ENCODE data around the gene GNB1.

The GNB1 gene

DNA sequence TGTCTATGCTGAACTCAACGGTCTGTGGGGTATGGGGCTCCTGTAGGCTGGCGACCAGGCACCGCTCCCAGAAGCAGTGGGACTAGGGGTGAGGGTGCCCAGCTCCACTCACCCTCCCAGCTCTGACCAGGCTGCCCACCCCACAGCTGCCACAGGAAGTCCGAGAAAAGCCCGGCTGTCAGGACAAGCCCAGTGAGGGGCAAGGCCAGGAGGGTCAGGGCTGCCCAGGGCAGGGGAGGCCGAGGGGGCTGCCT lies 31.7 kb upstream of the GNB1 start:
- no peak for DNase-seq

DNA sequence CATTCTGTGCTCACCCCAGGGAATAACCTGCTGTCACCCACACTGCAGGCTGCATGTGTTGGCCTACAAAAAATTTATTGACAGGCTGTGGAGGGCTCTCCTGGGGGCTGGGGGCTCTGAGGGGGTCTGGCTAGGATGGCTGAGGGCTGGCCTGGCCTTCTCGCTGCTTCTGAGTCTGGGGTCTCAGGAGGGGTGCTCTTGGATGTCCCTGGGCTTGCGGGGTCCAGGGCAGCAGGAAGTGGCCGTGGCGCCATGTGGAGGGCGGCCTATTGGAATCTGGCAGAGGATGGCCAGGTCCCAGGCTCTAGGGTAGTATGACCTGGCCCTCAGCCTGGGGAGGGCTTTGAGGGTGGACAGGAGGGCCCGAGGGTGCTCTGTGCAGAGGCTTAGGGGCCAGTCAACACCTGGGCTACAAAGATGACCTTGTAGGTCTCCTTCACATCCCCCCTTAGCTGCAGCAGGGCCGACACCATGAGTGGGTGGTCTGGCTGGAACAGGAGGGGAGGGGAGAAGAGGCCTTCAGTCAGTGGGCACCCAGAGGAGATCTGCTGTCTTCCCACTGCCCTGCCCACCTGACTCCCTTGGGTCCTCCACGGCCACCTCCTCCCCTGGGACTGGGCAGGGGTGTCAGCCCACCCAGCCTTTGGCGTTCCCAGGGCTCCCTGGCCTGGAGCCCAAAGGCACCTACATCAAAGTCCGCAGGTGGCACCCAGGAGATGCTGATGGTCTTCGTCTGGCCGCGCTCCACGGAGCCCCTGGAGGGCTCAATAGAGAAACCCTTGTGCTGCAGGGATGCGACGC lies 31.2 kb upstream of the GNB1 start:
- no peak for DNase-seq

DNA sequence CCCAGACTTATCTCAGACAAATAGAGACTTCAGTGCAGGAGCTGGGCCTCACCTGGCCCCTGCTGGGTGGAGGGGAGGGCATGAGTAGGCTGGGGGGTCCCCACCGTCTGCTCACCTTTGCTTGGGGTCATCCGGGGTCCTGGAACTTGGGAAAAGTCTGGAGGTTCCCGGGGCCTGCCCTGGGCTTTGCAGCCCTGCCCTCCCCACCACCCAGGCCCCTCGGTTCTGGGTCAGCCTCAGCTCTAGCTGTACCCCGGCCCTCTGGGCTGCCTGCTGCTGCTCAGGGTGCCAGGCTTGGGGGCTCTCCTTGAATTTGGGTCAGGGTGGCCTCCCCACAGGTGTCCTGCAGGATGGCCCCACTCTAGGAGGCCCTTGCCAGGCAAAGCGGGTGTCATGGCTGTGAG lies 30.6 kb upstream of the GNB1 start:
- no peak for DNase-seq

DNA sequence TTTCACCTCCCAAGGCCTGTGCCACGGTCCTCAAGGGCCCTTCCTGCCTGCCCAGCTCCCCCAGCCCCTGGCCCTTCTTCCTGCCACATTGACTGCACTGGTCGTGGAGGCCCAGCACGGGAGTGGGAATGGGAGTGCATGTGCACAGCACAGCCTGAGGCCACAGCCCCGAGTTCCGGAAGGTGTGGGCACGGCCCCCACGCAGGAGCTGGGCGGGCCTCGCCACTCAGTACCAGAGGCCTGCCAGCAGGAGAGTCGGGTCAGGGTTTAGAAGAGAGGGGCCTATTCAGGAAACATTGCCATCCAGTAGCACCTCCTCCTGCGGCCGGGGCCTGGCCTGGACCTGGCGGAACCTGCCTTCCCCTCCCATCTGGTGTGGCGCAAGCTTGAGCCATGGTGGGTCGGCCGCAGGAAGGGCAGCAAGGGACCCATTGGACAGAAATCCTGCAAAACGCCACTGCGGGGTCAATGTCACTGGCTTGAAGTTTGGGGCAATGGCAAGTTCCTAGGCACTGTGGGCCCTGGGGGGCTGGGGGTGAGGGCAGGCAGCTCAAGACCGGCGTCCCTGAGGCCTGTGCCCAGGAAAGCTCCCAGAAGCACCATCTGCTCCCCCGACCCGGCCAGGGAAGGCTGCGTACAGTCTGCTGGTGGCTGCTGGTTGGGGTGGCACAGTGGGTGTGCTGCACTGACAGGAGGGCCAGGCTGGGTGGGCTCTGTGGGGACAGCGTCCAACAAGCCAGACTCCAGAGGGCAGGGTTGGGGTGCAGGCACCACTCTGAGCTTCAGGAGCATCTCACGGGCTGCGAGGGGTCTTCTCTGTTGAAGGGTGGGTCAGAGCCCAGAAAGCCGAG lies 29.9 kb upstream of the GNB1 start:
- DNase-seq: no peak

DNA sequence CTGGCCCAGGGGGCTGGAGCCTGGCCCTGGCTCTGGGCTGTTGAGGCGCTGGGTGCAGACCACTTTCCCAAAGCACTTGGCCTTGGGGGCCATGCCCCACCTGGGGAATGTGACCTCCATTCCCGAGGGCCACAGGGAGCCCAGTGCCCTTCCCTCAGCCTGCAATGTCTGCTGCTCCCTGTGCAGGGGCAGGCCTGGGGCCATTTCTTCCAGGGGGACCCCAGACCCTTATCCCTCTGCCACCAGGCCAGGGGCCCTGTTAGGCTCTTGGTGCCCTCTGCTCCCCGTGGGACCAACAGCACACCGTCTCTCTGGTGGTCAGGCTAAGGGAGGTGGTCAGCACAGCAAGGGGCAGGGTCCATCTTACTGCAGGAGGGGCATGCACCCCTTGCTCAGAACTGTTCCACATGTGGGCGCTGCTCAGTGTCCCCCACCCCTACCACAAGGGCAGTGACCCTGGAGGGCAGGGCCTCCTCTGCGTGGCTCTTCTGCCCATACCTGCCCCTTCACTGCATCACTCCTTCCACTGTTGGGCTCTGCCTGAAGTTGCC lies 29.2 kb upstream of the GNB1 start:
- DNase-seq: no peak

DNA sequence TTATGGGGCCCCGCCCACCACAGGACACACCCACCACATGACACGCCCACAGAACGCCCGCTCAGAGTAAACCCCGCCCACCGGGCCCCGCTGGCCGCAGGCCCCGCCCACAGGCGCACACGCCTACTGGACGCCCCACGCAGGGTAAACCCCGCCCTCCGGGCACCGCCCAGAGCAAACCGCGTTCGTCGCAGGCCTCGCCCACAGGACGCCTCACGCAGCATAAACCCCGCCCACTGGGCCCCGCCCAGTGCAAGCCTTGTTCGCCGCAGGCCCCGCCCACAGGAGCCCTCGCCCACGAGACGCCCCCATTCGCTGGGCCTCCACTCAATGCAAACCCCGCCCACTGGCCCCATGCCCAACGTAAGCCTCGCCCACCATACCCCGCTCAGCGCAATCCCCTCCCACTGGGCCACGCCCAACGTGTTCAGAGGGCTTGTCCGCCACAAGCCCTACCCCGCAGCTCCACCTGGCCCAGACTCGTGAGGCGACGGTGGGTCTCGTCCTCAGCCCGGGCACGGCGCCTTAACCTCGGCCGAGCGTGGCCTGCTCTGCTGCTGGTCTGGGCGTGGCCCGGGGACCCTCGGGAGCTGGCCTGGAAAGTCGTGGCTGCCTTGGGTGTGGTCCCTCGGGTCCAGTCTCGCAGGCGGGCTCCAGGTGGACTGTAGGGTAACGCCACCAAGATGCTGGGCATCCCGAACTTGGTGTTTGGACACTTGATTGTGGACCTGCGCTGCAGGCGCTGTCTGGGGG lies 28.6 kb upstream of the GNB1 start:
- peak; percentile 73 to 88 for DNase-seq

DNA sequence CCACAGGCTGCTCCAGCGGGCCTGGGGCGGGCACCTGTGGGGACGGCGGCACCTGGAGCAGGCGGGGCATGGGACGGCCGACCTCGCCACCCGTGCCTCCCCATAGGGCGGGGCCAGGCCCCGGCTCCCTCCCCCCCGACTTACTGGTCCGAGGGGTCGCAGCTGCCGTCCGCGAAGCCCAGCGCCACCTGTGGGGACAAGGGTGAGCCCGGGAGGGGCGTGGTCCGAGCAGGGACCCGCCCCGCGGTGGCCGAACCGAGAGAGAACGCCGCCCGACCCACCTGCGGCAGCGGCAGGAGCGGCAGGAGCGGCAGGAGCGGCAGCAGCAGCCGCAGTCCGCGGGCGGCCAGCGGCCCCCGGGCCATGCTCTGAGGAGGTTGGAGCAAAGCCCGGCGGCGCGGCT lies 28.0 kb upstream of the GNB1 start, which contains the start of gene TMEM52:
TSS of gene TMEM52 (minus strand) at position 379 of the 403 bp plus-strand sequence. CDS start at position 365, 14 bp downstream.
- no peak for DNase-seq

DNA sequence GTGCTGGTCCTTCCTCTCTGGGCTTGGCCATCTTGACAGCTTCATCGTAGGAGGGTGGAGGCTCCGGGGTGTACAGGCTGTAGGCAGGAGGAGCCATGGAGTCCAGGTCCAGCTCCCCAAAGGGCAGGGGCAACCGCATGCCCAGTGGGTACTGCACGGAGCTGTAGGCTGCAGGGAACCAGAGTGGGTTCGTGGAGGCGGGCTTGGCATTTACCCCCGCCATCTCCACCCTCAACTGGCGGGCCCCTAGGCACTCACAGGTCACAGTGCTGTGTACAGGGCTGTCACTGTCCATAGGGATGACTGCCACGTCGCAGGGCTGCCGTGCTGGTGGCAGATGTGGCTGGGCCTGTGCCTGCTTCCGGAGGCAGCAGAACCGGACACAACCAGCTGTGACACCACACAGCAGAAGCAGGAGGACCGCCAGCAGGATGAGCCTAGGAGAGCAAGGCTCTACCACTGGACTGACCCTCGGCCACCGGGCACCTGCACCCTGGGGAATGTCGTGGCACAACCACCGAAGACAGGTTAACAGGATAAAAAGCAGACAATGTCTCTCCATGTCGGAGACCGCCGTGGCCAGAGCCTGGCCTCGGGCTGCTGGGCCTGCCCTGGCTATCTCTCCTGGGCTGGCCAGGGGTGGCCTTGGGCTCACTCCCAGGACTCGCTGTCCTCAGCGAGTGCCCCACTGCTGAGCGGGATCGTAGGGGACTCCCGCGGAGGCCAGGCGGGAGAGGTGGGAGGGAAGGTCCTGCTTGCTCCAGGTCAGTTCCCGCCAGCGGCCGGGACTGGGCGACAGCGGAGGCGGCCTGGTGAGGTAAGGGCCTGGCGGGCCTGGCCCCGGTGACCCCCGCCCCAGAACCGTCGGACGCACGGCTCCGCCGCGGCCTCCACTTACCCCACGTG lies 27.4 kb upstream of the GNB1 start:
- no peak for DNase-seq

DNA sequence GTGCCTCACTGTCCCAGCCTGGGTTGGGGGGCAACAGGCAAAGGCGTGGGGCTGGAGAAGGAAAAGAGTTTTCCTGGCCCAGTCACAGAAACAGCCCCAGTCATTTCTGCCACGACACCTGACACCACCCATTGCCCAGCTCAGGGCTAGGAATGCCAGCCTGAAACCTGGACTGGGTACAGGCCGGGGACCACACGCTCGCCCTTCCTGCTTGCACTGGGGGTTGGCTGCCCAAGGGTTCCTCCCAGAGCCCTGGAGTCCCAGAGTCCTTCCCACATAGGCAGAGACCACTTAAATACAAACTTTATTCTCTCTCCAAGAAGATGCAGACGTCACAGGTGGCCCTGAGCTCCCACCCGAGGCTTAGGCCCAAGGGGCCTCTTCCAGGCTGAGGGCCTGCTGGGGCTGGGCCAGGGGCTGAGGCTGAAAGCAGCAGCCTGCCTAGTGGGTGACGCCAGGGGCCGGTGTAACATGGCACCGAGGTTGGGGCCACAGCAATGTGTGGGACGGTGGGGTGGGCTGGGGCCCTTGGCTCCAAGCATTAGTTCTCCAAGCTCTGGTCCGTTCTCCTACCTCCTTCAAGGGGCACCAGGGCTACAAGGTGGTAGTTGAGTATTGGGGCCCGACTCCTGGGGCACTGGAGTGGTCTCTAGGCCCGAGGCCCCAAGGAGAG lies 26.6 kb upstream of the GNB1 start:
- no peak for DNase-seq

DNA sequence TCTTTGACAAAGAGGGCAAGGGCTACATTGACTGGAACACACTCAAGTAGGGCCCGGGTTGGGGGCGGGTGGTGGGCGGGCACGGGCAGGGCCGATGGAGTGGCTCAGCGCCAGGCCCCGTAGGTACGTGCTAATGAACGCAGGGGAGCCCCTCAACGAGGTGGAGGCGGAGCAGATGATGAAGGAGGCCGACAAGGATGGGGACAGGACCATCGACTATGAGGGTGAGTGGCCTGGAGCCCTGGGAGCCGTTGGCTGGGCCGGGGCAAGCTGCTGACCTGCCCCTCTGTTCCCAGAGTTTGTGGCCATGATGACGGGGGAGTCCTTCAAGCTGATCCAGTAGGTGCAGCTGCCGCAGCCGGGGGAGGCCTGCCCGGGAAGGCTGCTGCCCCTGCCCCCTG lies 26.0 kb upstream of the GNB1 start:
- no peak for DNase-seq

DNA sequence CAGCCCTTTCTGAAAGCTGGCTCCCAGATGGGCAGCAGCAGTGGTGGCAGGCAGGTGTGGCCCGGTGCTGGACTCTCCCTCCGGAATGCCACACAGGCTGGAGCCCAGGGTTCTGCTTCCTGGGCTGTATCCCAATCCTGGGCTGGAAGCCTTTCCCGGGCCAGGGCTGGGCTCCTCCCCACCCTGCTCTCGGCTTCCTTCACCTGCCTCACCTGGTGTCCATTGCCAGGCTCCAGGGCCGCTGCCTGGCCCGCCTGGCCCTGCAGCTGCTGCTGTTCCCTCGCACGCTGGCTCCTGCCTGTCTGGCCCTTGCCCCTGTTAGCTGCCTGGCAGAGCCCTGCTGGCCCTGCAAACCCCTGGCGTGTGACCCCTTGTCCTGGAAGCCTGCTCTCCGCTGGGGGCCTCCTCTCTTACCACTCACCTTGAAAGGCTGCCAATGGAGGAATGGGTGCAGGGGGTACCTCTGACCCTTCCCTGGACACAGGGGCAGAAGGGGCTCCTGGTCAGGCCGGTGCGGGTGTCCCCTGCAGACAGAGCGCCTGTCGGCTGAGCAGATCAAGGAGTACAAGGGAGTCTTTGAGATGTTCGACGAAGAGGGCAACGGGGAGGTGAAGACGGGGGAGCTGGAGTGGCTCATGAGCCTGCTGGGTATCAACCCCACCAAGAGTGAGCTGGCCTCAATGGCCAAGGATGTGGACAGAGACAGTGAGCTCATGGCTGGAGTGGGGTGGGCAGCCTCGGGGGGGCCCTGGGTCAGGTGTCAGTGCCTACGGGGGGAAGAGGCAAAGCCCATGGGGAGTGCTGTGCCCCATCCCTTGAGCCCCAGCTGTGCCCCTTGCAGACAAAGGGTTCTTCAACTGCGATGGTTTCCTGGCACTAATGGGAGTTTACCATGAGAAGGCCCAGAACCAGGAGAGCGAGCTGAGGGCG lies 25.3 kb upstream of the GNB1 start:
- no peak for DNase-seq

DNA sequence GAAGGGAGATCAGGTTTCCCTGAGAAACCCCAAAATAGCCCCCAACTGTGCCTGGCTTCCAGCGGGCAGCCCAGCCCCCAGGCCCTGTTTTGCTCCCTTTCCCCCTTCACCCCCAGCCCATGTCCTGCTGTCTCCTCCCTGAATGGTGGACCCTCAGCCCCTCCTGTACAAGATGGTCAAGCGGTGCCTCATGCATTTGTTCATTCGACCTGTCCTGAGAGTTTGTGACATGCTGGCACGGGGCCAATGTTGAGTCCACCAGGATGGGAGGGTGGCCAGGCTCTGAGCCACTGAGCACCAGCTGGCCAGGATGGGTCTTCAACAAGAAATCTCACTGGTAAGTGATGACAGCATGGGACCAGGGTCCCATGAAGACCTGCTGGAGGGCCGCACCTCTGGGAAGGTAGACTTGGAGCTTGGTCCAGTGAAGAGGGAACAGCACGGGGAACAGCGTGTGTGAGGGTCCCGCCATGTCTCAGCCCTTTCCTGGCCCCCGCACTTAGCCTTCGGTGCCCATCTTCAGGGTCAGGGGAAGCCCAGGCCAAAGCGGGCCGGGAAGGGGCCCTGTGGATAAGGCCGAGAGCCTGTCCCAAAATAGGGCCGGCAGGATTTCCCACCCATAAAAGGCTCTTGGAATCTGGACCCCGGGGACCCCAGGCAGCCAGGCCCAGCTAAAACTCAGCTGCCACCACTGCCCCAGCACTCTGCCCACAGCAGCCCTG lies 24.2 kb upstream of the GNB1 start, which contains the start of gene CALML6:
TSS of gene CALML6 (plus strand) at position 290 of the 722 bp plus-strand sequence. CDS start at position 311, 21 bp downstream.
- no peak for DNase-seq

DNA sequence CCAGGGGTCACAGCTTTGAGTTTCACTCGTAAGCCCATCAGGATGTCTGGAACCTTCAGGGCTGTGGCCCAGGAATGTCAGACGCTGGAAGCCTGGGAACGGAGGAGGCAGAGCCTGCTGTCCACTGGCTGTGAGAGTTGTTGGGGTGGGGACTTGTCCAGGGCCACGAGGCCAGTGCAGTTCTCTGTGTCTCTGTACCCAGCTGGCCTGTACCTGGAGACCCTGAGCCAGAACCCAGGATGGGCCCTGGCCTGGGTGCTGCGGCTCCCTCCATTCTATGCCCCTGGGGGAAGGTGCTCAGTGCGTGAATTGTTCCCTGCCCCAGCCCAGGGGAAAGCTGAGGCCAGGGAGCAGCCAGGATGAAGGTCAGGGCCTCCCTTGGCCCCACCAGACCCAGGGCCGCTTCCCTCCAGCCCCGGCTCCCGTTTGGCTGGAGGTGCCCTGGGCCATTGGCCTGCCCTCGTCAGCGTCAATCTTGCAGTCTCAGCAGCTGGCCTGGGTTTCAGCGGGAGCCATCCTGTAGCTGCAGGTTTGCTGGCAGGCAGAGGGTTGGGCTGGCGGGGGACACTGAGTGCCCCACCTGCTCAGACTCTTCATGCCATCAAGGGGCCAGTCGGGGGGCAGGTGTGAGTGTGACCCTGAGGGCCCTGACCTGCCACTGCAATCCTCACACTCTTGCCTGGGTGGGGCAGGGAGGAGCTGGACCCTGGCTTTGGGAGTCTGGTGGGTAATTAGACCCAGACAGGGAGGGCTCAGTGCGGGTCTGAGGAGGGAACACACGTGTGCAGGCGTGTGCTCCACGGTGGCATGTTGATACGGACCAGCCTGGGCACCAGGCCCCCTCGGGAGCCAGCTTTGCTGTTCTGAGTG lies 23.4 kb upstream of the GNB1 start:
- DNase-seq: no peak

DNA sequence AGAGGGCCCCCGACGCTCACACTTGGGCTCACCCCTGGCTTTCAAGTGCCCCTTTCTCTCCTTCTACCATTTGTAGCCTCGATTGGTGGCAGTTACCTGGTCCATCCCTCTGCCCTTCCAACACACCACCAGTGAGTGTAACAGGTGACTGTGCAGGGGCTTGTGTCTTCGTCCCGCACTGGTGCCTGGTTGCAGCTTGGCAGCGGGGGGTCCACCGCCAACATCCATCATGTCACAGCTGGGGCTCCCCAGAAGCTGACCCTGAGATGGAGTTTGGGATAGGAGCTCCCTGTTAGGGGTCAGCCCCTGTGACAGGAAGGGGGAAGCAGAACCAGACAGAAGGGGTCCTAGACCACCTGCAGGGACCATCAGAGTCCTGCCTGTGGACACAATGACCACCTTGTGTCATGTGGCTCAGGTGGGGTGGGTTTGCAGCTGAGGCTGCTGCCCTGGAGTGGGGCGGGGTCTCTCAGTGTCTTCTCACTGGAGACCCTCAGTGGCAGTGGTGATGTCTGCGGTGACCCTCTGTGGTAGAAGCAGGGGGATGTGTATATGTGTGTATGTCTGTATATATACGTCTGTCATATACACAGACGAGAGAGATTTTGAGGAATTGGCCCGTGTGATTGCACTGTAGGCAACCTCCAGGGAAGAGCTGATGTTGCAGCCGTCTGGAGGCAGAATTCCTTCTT lies 20.6 kb upstream of the GNB1 start:
- no peak for DNase-seq

DNA sequence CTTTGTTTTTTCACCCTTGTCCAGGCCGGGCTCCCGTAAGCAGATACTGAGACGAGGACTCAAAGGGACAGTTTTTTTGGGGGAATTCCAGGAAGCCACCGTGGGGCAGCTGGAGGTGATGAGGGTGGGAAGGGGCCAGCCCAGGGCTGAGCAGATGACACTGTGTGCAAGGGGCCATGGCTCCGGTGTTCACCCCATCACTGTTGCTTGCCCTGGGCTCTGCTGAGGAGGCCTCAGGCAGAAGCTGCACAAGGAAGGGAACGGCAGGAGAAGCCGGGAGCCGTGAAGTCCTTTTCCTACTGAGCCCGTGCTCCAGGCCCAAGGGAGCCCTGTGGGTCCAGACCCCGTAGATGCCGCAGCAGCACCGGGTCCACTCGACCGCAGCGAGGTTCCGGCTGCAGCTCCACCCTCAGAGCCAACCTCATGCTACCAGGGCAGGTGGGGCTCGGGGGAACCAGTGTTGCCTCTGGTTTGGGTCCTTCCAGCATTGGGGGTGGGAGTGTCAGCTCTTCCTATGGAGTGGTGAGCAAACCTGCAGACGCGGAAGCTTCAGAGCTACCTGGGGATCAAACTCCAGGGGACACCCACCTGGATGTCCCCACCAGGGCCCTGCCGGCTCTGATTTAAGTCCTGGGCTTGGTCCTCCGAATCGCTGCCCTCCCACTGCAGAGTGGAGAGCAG lies 19.9 kb upstream of the GNB1 start:
- no peak for DNase-seq

DNA sequence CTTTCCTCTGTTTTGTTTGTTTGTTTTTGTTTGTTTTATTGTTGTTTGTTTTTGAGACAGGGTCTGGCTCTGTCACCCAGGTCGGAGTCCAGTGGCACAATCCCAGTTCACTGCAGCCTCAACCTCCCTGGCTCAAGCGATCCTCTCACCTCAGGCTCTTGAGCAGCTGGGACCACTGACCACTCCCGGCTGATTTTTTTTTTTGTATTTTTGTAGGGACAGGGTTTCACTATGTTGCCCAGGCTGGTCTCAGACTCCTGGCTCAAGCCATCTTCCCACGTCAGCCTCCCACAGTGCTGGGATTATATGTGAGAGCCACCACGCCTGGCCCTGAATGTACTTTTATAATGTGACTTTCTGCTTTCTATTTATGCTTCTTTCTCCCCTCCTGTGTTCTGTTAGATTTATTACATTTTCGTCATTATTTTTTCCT lies 19.2 kb upstream of the GNB1 start:
- DNase-seq: no peak

DNA sequence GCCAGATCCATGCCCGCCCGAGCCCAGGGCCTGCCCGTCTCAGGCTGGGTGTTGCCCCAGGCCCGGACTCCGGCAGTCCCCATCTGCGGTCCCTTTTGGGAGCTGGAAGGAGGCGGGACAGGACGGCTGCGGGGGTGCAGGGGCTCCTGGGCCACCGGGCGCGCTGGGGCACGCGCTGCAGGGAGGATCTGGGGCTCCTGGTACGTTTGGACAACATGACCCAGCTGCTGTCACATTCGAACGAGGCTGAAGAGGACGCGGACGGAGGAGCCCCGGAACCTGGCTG lies 17.6 kb upstream of the GNB1 start:
- no peak for DNase-seq

Data from hippocampal formation (tissue), 2 donors.